GM21390 (cell line): ENCODE results near the gene KATNB1.
"Not testable (repeated sequence)": the region's sequence is repeated elsewhere in the genome, so short reads cannot be mapped to it uniquely, and the experiment has no call there.

Source experiments
- ATAC-seq: cut with Tn5 transposase; IDR thresholded peaks from one replicate; pipeline ENCODE4 v1.9.1; 2021; ENCODE audit not compliant: unreplicated experiment

KATNB1 gene

GRCh38 chr16:57766714-57767348 is 31.3 kb downstream of the KATNB1 start:
- no peak for ATAC-seq

DNA sequence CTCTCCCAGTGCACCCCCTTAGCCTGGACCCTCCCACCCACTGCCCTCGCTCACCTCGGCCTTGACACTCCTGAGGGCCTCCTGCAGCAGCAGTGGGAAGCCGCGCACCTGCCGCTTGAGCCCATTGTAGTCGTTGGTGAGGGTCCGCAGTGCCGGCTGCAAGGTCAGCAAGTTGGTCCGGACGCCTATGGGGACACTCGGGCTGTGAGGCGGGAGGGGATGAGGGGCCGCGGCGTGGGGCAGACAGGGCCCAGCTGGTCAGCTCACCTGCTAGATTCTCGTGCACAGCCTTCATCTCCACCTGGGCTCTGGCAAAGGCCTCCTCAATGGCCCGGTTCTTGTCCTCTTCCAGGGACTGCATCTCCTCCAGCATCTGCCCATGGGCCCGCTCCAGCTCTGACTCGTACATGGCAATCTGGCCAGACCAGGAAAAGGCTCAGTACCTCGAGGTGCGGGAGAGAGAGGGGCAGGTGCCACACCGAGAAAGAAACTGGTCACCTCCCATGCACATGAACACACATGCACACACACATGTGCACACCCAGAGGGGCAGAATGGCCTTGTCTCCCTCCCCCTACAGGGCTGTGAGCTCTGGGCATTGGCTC is 34.1 kb downstream of the KATNB1 start:
- no peak for ATAC-seq

DNA sequence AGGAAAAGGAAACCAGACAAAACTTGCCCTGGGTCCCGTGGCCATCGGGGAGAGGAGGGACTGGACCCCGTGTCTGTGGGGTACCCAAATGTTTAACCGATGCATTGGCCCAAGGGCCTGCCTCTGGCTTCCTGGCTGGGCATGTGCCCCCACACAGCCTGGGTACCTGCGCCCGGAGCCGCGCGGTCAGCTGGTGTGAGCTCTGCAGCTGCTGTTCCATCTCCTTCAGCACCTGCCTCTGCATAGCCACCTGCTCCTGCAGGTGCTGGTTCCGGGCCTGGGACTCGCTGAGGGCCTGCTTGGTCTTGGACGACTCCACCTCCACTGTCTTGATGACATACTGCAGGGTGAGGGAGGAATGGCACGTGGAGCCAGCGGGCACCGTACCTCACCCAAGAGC is 34.8 kb downstream of the KATNB1 start:
- no peak for ATAC-seq

- no peak for ATAC-seq
Measured at GRCh38 chr16:57771141-57771785, 35.7 kb downstream of the KATNB1 start.

- ATAC-seq, result no peak
Measured at GRCh38 chr16:57773019-57773418, 37.4 kb downstream of the KATNB1 start.

- no peak for ATAC-seq
Measured at GRCh38 chr16:57773655-57774295, 38.2 kb downstream of the KATNB1 start.

- ATAC-seq, result no peak
Measured at GRCh38 chr16:57774705-57775285, 39.2 kb downstream of the KATNB1 start.

GRCh38 chr16:57775661-57776469 is 40.3 kb downstream of the KATNB1 start:
- ATAC-seq, result no peak

GRCh38 chr16:57778658-57779057 is 43.1 kb downstream of the KATNB1 start:
- ATAC-seq, result no peak

DNA sequence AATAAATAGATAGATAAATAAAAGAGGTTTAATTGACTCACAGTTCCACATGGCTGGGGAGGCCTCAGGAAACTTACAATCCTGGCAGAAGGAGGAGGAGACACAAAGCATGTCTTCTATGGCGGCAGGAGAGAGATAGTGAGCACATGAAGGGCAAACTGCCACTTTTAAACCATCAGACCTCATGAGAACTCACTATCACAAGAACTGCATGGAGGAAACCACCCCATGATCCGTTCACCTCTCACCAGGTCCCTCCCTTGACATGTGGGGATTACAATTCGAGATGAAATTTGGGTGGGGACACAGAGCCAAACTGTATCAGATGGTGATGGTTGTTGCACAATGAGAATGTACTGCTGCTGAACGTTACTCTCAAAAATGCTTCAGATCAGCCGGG is 44.3 kb downstream of the KATNB1 start:
- ATAC-seq, result not testable (repeated sequence)

DNA sequence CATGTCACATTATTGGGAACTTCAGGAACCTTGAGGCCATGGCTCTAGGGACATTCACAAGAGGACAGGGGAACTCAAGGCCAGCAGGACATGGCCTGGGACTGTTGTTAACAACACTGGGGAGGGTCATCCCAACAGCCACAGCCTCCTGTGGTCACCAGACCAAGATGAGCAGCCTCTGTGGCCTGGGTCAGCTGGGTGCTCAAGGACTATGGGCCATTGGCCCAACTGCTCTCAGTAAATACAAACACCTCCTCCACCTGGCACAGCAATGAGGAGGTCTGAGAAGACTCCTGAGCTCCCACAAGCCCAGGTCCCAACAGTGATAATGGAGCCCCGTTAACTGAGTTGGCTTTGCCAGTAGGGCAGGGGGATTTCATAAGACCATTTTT is 45.8 kb downstream of the KATNB1 start:
- no peak for ATAC-seq

GRCh38 chr16:57781741-57782606 is 46.4 kb downstream of the KATNB1 start:
- ATAC-seq, result no peak

- not testable (repeated sequence) for ATAC-seq
Measured at GRCh38 chr16:57782607-57783055, 47.1 kb downstream of the KATNB1 start.

- ATAC-seq, result no peak
Measured at GRCh38 chr16:57783116-57783515, 47.5 kb downstream of the KATNB1 start.

DNA sequence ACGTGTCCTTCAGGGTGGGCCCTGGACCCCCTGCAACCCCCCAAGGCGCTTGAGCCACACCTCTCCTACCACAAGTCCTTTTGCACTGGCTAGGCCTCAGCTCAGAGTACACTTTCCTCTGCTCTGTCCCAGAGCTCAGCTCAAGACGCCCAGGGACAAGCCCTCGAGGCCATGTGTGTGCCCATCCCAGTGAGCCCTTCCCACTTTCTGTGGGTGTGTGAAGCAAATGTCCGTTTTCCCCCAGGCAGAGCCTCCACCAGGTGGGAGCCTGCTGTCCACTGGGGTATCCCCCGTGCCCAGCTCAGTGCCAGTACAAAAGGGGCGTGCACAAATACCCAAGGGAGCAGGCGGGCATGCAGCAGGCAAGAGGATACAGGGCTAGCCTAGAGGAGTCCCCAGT is 48.3 kb downstream of the KATNB1 start:
- no peak for ATAC-seq

- ATAC-seq, result no peak
Measured at GRCh38 chr16:57784334-57784733, 48.8 kb downstream of the KATNB1 start.

DNA sequence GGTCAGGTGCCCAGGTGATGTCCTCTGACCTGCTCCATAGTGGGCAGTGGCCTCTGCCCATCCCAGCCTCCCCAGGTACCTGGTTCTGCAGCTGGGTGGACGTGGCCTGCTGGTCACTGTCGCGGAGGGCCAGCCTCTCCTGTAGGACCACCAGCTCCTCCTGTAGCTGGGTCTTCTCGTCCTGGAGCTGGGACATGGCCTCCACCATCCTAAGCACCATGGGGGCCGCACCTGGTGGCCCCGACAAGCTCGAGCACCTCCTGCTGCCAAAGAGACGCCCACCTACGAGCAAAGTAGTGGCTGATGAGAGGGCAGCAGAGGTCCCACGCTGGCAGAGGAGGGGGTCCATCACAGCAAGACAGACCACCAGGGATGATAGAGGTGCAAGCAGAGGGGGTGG is 49.8 kb downstream of the KATNB1 start:
- no peak for ATAC-seq

GRCh38 chr16:57785924-57786323 is 50.4 kb downstream of the KATNB1 start:
- ATAC-seq, result no peak

GRCh38 chr16:57786632-57787518 is 51.3 kb downstream of the KATNB1 start:
- ATAC-seq, result no peak
